Suprapubic skin (tissue), 4 donors: ENCODE data around the gene DOCK6. TPM values are rescaled to one million over a fixed set of nuclear protein-coding genes. Genes with fewer than 3 reads are reported as not detected.

Experiments used
- DNase-seq, 2 donors: peaks; one replicate each; pipeline ENCODE4 v3.0.0-alpha.2; 2019; ENCODE audit warnings: low spot score in 2 of 2
- H3K27ac ChIP-seq: fragments of 200-600 bp; sonication (generic); one replicate; pipeline ENCODE4 v1.5.1; 2019
- H3K27me3 ChIP-seq: fragments of 200-600 bp; sonication (generic); one replicate; pipeline ENCODE4 v1.5.1; 2019
- H3K36me3 ChIP-seq: fragments of 200-600 bp; sonication (generic); one replicate; pipeline ENCODE4 v1.5.1; 2019
- H3K4me1 ChIP-seq: fragments of 200-600 bp; sonication (generic); one replicate; pipeline ENCODE4 v1.5.1; 2019
- H3K4me3 ChIP-seq: fragments of 200-600 bp; sonication (generic); one replicate; pipeline ENCODE4 v1.5.1; 2019; ENCODE audit warnings: mild to moderate bottlenecking
- H3K9me3 ChIP-seq: fragments of 200-600 bp; sonication (generic); one replicate; pipeline ENCODE4 v1.5.1; 2019
- EP300 ChIP-seq: sonication (generic); formaldehyde crosslinking; IDR thresholded peaks from one replicate; pipeline ENCODE4 v1.6.1; 2017; ENCODE audit warnings: antibody characterized with exemption
- POLR2A ChIP-seq, 2 donors: fragments of 450-650 bp; IDR thresholded peaks; one replicate each; pipeline ENCODE4 v1.6.1; 2017; ENCODE audit warnings: antibody characterized with exemption in 2 of 2, mild to moderate bottlenecking in 2 of 2, moderate library complexity in 2 of 2
- POLR2AphosphoS5 ChIP-seq, 3 donors: sonication (generic); formaldehyde crosslinking; IDR thresholded peaks; one replicate each; pipeline ENCODE4 v1.6.1; 2017; ENCODE audit warnings: antibody characterized with exemption in 3 of 3
- whole genome bisulfite sequencing: methylation state at CpG from one replicate; pipeline ENCODE4 v1.1.5; 2018; 5-methylcytosine and 5-hydroxymethylcytosine counted together
- total RNA-seq, 4 donors: library from RNA; depleted of rRNA; stranded (reverse); fragments of >200 nt; gene quantifications; one replicate each; pipeline ENCODE4 v1.1.0, GENCODE V29; 2016
- TF ChIP-seq, protein P1 (sequence below), 2 donors: fragments of 200-600 bp in 1 of 2; fragments of 450-650 bp in 1 of 2; sonication (generic) in 1 of 2; IDR thresholded peaks; one replicate each; pipeline ENCODE4 v1.5.1; 2016 to 2019; ENCODE audit warnings: antibody characterized with exemption in 2 of 2, mild to moderate bottlenecking in 1 of 2, moderate library complexity in 1 of 2

DOCK6 gene
- total RNA-seq, 4 donors from 2014 or later: 69.7 to 188 (median 98.3) TPM

DNA sequence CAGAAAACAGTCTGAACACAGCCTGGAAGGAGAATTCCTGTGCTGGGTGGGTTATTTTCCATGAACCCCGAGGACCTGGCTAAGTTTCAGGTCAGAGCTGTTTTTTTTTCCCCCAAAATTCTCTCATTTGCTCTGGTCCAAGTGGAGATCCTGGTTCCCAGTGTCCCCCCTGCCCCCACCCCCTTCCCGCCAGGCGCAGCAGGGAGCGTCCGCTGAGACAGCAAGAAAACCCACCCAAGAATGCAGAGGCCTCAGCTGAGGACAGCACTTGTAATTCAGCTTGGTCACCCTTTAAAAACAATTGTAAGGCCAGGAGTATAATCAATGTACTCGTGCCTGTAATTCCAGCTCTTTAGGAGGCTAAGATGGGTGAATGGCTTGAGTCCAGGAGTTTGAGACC, 22.2 kb upstream of the DOCK6 start:
- H3K9me3 ChIP-seq: no peaks in the 10 kb centered on the region
- TF ChIP-seq, protein P1, sequence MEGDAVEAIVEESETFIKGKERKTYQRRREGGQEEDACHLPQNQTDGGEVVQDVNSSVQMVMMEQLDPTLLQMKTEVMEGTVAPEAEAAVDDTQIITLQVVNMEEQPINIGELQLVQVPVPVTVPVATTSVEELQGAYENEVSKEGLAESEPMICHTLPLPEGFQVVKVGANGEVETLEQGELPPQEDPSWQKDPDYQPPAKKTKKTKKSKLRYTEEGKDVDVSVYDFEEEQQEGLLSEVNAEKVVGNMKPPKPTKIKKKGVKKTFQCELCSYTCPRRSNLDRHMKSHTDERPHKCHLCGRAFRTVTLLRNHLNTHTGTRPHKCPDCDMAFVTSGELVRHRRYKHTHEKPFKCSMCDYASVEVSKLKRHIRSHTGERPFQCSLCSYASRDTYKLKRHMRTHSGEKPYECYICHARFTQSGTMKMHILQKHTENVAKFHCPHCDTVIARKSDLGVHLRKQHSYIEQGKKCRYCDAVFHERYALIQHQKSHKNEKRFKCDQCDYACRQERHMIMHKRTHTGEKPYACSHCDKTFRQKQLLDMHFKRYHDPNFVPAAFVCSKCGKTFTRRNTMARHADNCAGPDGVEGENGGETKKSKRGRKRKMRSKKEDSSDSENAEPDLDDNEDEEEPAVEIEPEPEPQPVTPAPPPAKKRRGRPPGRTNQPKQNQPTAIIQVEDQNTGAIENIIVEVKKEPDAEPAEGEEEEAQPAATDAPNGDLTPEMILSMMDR (IDR thresholded peaks at IDR 0.05): no peak
- no peak for TF ChIP-seq EP300
- TF ChIP-seq POLR2A (IDR thresholded peaks at IDR 0.05): no peak
- no peak for TF ChIP-seq POLR2AphosphoS5 (IDR thresholded peaks at IDR 0.05)
- peaks cover under 1% of the 10 kb centered on the region for H3K4me1 ChIP-seq
- no peaks in the 10 kb centered on the region for H3K27me3 ChIP-seq
- H3K27ac ChIP-seq: no peak overlapping the region
- DNase-seq: no peak
- no peak overlapping the region for H3K4me3 ChIP-seq
- no peaks in the 10 kb centered on the region for H3K36me3 ChIP-seq
- 65% methylated on average over 6 of the region's 6 CpGs for WGBS

DNA sequence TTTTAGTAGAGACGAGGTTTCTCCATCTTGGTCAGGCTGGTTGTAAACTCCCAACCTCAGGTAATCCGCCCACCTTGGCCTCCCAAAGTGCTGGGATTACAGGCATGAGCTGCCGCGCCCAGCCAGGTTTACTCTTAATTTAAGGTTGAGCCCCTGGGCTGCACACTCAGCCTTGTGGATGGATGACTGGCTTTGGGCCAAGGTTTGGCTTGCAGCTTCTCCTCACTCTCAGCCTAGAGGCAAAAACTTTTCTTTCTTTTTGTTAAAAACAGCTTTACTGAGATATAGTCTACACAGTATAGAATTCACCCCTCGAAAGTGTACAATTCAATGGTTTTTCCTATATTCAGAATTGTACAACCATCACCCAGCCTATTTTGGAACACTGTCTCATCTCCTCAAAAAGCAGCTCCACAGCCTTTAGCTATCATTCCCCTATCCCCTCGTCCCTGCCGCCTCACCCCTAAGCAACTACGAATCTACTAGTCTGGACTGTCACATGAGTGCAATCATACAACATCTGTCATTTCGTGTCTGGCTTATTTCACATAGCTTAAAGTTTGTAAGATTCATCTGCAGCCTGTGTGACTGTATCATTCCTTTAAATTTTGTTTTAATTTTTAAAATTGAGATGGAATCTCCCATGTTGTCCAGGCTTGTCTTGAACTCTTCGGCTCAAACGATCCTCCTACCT, 19.2 kb upstream of the DOCK6 start:
- no peak overlapping the region for H3K4me3 ChIP-seq
- 33% methylated on average over 11 of the region's 11 CpGs for WGBS
- H3K27me3 ChIP-seq: no peaks in the 10 kb centered on the region
- no peaks in the 10 kb centered on the region for H3K9me3 ChIP-seq
- H3K27ac ChIP-seq: no peak overlapping the region
- peaks cover 2% of the 10 kb centered on the region for H3K4me1 ChIP-seq
- DNase-seq: no peak
- TF ChIP-seq POLR2A (IDR thresholded peaks at IDR 0.05) (no peak), POLR2AphosphoS5 (IDR thresholded peaks at IDR 0.05) (no peak), EP300 (no peak)
- TF ChIP-seq, protein P1 (IDR thresholded peaks at IDR 0.05): no peak
- no peaks in the 10 kb centered on the region for H3K36me3 ChIP-seq

DNA sequence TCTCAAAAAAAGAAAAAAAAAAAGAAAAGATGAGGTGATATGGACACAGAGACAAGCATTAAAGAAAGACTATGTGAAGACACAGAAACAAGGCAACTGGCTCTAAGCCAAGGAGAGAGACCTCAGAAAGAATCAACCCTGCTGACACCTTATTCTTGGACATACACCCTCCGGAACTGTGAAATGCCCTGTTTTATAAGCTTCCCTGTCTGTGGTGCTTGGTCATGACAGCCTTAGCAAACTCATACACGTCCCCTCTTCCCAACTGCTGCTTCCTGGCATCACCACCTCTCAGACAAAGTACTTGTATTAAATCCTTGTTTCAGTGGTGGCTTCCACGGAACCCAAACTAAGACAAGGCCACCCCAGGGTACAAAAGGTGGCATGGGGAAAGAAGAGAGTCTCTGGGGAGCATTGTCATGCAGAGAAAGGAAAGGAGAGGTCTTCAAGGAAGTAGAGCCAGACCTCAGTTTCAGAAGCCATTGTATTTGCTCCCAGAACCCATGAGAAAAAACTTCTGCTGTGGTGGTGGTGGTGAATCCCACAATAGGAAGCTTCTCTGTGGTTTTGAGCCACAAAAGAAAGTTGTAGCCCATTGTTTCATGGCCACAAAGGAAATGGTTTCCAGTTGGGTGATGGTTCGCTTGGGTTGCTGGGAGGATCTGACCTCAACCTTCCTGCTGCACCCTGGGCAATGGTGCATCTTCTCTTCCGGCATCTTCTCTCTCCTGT, 17.3 kb upstream of the DOCK6 start:
- TF ChIP-seq, protein P1 (IDR thresholded peaks at IDR 0.05): no peak
- no peak for TF ChIP-seq POLR2AphosphoS5 (IDR thresholded peaks at IDR 0.05)
- TF ChIP-seq POLR2A (IDR thresholded peaks at IDR 0.05): no peak
- no peak for TF ChIP-seq EP300
- H3K9me3 ChIP-seq: no peaks in the 10 kb centered on the region
- no peak for DNase-seq
- H3K4me1 ChIP-seq: peaks cover 2% of the 10 kb centered on the region
- no peaks in the 10 kb centered on the region for H3K27me3 ChIP-seq
- no peaks in the 10 kb centered on the region for H3K36me3 ChIP-seq
- no peak overlapping the region for H3K27ac ChIP-seq
- 65% methylated on average over 5 of the region's 5 CpGs for WGBS
- H3K4me3 ChIP-seq: no peak overlapping the region

GRCh38 chr19:11278670-11279069, 16.3 kb upstream of the DOCK6 start:
- no peak overlapping the region for H3K27ac ChIP-seq
- WGBS: 57% methylated on average over 6 of the region's 6 CpGs
- no peaks in the 10 kb centered on the region for H3K36me3 ChIP-seq
- no peak overlapping the region for H3K4me3 ChIP-seq
- TF ChIP-seq EP300 (no peak), POLR2A (IDR thresholded peaks at IDR 0.05) (no peak), POLR2AphosphoS5 (IDR thresholded peaks at IDR 0.05) (no peak)
- TF ChIP-seq, protein P1 (IDR thresholded peaks at IDR 0.05): no peak
- DNase-seq: no peak
- peaks cover 2% of the 10 kb centered on the region for H3K4me1 ChIP-seq
- no peaks in the 10 kb centered on the region for H3K27me3 ChIP-seq
- H3K9me3 ChIP-seq: no peaks in the 10 kb centered on the region

GRCh38 chr19:11274533-11275086, 12.3 kb upstream of the DOCK6 start:
- TF ChIP-seq POLR2A (IDR thresholded peaks at IDR 0.05) (no peak), EP300 (no peak), POLR2AphosphoS5 (IDR thresholded peaks at IDR 0.05) (no peak)
- TF ChIP-seq, protein P1 (IDR thresholded peaks at IDR 0.05): no peak
- Histone ChIP-seq H3K36me3 (no peaks in the 10 kb centered on the region), H3K27me3 (no peaks in the 10 kb centered on the region), H3K4me1 (peaks cover 5% of the 10 kb centered on the region), H3K4me3 (no peak overlapping the region), H3K27ac (no peak overlapping the region), H3K9me3 (no peaks in the 10 kb centered on the region)
- no peak for DNase-seq
- 72% methylated on average over 4 of the region's 4 CpGs for WGBS
